Activated CD4-positive, alpha-beta T cell treated with anti-CD3 and anti-CD28 coated beads for 1 hour (primary cell): ENCODE results near the gene C9.
A peak's percentile ranks its signal among the peaks of the same experiment; 100 is the strongest.
"Not testable (repeated sequence)": the region's sequence is repeated elsewhere in the genome, so short reads cannot be mapped to it uniquely, and the experiment has no call there.

ENCODE experiments used
- DNase-seq: peaks from one replicate; pipeline ENCODE4 v3.0.0-alpha.2; 2020

Gene C9

DNA sequence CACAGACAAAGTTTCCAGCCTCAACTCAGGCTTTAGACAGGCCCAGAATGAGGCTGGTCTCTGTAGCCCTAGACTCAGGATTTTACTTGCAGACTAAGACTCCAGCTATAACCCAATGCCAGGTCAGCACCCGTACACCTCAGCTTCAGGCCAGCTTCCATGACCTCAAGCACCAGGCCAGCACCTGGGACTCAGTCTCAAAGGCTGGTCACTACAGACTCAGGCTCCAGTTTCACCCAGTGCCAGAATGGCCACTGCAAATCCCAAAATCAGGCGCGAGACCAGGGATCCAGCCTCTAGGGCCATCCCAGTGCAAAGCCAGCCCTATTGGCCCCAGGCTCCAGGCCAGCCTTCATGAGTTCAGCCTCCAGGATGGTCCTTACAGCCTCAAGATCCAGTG, 44.9 kb downstream of the C9 start:
- no peak for DNase-seq

DNA sequence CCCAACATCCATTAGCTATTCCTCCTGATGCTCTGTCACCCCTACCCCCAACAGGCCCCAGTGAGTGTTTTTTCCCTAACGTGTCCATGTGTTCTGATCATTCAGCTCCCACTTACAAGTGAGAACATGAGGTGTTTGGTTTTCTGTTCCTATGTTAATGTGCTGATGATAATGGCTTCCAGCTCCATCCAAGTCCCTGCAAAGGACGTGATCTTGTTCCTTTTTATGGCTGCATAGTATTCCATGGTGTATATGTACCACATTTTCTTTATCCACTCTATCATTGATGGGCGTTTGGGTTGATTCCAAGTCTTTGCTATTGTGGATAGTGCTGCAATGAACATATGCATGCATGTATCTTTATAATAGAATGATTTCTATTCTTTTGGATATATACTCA, 47.8 kb downstream of the C9 start:
- DNase-seq = not testable (repeated sequence)

DNA sequence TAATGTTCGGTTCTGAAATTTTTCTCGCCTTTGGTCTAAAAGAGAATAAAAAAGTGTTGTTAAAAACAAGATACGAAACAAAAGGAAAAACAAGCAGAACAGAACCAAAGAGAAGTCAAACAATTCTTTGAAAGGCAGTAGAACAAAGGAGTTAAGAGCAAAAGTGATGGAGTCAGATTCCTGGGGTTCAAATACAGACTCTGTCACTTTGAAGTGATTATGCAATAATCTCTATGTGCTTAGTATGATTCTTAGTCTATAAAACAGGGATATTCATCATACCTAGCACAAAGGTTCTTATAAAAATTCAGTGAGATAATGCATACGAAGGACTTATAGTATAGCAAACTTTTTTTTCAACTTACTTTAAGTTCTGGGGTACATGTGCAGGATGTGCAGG, 48.3 kb downstream of the C9 start:
- no peak for DNase-seq

DNA sequence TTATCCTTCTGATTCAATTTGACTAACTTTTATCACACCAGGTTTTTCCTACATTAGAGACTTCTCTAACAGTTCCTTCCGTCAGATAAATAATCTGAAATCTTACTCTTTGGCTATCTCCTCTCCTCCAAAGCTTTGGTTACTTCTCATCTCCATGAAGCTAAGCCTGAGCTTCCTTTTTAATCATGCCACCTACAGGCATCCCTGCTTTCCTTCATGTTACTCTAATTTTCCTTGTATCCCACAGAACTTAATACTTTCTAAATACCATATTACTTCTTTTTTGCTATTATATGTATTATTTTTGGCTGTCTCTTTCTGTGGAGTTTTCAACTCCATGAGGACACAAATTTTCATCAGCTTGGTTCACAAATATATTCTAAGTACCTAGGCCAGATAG, 49.7 kb downstream of the C9 start:
- DNase-seq = no peak

DNA sequence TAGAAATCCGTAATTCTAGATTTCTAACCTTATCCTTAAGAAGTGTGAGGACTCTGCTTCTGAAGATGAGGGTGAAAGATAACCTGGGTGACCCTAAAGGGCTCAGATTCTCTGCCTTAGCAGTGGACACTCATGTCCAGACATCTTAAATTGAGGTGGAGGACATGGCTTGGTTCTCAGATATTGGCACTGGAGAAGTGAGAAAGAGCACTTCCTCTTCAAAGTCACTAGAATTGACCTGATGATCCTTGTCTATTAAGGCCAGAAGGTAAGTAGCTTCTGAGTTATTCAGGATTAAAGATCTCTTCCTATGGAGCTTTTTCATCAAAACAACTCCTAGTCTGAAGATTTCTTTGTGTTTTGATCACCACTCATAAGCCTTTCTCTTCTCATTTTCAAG, 54.8 kb downstream of the C9 start:
- DNase-seq = no peak

DNA sequence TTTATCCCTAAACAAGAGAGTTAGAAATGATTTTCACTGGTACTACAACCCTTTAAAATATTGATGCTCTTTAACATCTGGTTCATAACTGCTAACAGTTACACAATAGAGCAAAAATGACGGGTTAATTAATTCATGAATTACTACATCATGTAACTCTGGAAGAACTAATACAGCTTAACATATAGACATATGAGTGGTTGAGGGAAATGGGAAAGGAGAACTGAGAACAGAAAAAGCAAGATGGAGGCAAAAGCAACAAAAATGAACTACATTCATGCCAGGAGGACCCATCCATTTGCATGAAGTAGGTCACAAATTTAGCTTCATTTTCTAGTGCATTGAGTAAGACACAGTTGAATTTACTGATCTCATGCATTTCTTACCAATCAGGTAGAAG, 61.8 kb downstream of the C9 start:
- no peak for DNase-seq

DNA sequence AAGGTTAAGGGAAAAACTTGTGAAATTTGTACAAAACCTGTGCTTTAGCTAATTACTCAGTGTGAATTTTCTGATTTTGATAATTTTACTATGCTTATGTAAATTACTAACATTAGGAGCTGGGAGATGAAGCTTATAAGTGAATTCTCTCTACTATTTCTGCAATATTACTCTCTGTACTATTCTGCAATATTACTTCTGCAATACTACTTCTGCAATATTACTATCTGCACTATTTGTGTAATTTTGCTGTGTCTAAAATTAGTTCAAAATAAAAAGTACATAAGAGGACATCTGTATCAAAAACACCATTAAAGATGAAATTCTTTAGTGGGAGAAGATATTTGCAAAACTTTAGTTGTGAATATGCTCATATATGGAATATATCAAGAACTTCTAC, 62.9 kb downstream of the C9 start:
- DNase-seq = no peak

DNA sequence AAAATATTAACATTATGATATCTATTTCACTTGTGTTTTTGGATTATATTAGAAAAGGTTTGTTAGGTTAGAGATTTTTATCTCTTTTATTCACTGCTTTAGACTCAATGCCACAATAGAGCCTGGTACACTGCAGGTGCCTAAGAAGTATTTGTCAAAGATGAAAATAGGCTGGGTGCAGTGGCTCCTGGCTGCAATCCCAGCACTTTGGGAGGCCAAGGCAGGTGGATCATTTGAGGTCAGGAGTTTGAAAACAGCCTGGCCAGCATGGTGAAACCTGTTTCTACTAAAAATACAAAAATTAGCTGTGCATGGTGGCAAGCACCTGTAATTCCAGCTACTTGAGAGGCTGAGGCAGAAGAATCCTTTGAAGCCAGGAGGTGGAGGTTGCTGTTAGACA, 64.3 kb downstream of the C9 start:
- no peak for DNase-seq

DNA sequence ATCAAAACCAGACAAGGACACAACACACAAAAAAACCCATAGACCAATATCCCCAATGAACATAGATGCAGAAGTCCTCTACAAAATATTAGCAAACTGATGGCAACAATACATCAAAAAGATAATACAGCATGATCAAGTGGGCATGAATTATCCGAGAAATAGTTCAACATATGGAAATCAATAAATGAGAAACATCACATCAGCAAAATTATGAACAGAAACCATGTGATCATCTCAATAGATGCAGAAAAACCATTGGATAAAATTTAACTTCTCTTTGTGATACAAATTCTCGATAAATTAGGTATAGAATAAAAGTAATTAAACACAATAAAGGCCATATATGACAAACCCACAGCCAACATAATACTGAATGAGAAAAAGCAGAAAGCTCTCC, 69.6 kb downstream of the C9 start:
- DNase-seq = no peak

DNA sequence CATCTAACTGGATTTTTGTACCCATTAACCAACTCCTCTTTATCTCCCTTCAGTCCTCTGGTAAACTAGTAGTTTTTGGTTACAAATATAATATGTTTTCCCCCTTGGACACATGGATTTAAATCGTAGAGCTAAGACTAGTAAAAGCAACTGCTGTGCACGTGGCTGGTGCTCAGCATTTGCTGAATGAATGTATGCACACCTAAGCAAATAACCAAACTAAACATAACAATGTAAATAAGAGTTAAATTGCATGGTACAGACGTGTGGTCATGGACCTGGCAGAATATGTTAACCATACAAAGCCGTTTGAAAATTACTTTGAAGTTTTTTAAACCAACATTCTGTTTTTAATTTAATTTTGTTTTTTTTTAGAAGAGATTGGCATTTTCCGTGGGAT, 79.7 kb downstream of the C9 start:
- DNase-seq = no peak

DNA sequence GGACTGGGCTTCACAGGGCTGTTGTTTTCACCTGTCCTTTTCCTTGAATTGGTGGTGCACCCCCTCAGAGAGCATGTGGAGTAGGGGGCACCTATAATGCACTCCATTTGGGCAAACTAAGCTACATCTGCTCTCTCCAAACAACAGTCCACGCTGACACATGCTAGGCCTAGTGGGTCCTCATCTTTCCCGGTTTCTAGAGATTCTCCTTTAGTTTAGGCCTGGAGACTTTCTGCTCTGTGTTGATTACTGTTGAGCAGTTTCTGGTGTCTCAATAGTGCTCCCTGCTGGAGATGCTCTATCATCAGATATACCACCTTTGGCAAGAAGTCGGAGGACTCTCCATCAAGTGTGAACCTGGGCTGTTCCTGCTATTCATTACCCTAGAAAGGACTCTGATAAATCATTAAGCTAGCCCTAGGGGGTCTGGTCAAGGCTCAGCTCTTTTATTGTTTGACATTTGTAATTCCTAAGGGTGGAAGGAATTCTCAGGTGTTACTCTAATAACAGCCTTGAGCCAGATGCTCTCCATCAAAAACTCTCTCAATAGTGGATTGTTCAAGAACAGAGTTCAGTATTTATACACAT, 81.0 kb downstream of the C9 start:
- DNase-seq = peak; percentile 31

DNA sequence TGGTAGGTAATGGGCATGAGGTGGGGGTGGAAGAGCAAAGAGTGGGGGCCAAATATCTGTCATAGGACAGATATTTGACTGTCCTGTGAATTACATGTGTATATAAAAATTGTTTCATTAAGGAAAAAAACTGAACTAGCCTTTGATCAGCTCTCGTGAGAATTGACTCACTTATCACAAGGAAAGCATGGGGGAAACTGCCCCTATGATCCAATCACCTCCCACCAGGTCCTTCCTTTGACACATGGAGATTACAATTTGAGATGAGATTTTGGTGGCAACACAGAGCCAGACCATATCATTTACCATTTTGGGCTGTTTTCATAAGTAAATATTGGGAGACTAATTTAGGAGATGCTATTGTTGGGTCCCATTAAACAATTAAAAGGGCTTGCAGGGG, 81.7 kb downstream of the C9 start:
- no peak for DNase-seq

DNA sequence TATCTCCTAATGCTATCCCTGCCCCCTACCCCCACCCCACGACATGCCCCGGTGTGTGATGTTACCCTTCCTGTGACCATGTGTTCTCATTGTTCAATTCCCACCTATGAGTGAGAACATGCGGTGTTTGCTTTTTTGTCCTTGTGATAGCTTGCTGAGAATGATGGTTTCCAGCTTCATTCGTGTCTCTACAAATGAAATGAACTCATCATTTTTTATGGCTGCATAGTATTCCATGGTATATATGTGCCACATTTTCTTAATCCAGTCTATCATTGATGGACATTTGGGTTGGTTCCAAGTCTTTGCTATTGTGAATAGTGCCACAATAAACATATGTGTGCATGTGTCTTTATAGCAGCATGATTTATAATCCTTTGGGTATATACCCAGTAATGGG, 88.4 kb downstream of the C9 start:
- DNase-seq = not testable (repeated sequence)

DNA sequence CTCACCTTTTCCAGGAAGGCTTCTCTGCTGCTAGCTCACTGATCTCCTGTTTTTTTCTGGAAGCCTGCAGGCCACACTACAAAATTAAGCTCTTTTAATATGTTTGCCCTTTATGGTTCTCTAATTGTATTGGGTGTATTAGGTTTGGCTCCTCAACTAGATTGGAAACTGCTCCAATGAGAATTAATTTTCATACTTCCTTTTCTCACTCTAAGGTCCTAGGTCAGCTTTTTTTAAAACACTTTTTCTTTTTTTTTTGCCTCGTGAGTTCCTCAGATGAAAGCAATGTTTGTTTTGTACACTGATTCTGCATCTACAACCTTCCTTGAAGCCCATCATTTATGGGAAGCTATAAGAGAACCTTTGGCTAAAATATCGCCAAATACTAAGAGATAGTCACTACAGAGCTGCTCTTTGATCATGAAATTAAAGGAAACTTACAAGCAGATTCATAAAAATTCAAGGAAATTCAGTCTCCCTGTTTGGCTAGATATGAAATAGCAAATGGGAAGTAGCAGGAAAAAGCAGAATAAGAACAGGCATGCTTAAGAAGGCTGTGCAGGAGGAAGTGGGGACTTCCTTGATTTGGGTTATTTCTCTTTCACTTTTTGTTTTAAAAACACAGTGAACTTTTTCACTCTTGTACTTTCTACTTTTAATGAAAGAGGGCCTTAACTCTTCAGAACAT, 89.8 kb downstream of the C9 start:
- DNase-seq = no peak

DNA sequence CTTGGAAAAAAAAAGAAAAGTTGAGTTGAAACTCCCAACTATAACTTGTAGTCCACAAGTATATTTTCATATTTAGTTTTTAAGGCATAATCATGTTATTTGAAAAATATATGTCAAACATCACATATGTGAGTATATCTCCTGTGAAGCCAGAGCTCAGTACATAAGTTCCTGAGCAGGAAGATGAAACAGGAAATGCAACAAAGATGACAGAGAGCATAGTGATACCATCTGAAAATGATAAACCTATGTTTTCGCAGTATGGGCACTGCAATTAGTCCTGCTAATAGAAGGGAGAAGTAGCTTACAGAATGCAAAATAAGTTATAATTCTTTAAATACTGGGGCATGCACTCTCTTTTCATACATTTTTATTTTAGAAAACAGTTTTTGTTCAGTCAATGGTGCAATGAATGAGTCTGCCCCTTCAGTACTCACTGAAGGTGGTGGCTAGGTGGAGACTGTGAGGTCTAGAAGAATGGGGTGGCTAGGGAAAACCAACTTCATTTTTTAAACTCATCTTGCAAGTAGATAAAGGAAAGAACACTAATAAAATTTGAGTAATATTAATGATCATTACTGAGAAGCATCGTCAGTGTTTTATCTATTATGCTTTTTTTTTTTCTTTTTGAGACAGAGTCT, 90.9 kb downstream of the C9 start:
- no peak for DNase-seq

DNA sequence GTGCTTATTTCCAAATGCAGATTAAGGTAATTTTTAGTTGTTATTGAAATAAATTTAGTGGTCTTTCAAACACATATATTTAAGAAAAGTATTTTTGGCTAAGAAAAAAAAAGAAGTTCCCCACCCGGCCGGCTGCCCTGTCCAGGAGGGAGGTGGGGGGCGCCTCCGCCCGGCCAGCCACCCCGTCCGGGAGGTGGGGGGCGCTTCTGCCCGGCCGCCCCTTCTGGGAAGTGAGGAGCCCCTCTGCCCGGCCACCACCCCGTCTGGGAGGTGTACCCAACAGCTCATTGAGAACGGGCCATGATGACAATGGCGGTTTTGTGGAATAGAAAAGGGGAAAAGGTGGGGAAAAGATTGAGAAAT, 91.4 kb downstream of the C9 start:
- not testable (repeated sequence) for DNase-seq

DNA sequence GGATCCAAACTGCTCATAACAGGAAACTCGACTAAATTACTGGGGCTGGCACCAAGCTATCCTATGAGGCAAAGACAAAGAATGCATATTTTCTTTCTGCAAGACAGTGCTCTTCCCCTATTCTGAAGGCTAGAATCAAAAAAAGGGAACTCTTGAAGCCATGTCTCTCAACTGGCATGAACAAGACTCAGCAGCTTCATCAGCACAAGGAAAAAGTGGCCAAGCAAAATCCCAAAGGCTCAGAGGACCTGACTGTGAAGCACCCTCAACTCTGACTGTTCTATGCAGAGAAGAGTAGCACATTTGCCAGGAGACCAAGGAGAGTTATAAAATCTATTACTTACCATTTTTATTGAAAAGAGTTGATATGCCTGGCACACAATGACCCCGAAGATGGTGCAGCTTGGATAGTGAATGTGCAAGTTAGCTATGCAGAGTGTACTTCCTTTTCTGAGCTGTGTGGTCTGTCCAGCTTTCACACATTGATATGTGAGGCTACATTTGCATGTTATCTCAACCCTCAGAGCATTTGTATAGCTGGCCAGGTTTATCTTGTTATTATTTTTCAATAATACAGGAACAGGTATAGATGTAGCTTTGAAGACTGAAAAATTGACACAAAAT, 94.0 kb downstream of the C9 start:
- no peak for DNase-seq

DNA sequence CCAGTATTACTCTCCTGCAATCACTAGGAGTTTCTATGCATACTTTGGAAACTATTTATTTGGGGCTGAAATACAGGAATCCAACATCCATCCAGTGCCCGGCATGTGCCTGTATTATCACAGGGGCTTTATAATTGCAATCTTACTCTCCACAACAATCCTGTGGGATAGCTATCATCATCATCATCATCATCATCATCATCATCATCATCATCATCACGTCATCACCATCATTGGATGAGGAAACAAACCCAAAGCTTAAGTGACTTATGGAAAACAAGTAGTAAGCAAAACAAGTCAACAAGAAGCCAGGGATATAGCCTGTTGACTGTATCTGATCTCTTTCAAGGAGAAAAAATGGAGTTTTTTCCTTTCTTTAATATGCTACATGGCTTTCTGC, 97.1 kb downstream of the C9 start:
- DNase-seq = no peak

DNA sequence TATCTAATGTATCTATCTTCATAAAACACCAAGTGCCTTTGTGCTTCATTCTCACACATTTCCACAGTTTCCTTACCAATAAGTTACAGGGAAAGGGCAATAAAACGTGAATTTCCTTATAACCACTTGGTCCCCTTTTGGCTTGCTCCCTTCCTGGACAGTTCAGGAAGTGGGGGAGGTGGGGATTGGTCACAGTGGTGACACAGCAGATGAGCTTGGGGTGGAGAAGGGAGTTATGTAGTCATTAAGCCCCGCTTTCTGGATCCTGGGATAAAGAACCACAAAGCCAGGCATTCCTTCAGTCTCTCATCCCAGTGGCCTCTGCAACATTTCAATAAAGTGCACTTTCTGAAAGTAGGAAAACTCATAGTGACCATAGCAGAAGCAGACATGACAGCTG, 97.9 kb downstream of the C9 start:
- DNase-seq = no peak

DNA sequence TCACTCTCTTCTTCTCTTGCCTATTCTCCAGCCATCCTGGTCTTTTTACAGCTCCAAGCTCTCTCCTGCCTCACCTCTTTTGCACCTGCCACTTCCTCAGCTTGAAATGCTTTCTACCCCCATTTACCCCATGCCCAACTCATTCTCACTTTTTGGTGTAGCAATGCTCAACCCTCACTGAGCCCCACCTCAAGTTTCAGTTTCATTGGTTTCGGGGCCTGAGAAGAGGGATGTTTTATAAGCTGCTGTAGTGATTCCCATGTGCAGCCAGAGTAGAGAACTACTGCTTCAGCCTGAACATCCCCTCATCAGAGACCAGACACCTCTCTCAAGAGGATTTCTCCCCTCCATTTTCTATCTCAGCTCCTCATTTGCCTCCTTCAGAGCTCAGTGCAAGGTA, 99.8 kb downstream of the C9 start:
- no peak for DNase-seq

DNA sequence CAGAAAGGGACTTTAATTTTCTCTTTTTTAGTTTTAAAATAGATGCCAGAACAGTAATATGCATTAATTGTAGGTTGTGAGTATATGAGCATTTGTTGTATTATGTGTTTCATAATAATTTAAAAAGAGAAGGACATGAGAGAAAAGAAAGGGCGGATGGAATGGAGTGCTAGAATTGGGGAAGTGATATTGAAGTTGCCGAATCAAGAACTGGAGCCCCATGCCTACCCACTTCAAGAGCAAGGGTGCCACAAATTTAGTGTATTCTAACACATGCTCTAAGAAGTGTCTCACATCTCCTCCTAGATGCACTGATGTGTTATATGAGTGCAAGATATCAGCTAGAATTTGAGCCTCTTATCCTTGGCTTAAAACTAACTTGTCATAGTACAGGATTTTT, 101.3 kb downstream of the C9 start:
- no peak for DNase-seq

DNA sequence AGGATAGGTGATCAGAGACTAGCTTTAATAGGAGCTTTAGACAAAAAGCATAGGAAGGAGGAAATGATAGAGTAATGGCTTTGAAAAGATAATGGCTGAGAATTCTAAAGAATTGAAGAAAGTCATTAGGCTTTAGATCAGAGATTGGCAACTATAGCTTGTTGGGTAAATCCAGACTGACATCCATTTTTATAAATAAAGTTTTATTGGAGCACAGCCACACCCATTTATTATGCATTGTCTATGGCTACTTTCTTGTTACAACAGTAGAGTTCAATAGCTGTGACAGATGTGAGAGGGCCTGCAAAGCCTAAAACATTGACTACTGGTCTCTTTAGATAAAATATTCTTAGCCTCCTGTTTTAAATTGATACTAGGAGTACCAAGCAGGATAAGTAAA, 104.2 kb downstream of the C9 start:
- no peak for DNase-seq

DNA sequence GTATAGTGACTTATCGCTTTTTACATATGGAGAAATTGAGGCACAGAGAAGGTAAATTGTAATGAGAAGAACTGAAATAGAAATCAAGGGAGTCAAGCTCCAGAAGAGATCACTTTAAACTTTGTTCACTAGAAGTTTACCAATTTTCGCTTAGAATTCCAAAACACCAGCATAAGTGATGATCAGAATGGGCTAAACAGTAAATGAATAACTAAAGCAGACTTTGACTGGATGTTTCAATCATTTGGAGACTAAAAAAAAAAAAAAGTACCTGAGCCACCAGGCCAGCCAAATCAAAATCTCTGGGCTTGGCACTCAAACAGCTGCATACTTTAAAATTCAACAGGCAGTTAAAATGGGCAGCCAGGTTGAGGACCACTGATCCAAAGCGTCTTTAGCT, 106.7 kb downstream of the C9 start:
- DNase-seq = no peak

DNA sequence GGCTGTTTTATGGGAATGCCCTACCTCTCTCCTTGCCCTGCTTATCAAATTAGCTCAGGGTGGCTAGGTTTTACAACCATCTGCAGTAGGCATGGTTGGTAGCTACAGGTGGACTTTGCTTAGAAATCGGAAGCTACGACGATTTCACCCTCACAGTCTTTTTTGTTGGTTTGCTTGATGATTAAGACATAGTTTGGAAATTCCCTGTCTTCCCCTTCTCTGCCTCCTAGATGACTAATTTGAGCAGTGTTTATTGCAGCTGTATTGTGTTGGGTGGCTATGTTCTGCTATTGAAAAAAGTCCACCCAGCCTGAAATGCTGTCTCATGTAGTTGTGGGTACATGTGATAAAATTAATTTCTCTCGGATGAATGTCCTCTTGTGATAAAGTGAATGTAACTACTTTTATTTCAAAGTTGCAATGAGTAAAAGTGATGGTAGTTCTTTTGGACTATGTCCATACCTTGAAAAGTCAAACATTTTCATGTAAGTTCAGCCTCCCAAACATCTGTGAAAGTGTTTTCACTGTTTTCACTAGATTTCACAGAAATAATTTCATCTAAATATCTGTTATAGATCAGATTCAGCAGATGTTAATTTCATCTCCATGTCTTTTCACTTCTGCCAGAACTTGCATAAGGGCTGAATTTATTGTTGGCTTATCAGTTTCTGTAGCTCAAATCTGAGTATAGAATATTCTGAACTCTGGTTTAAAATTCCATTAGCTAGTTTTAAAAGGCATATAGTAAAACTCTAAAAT, 107.6 kb downstream of the C9 start:
- DNase-seq = no peak
